Left kidney (tissue), 2 donors: ENCODE data around the gene THOC2. TPM values are rescaled to one million over a fixed set of nuclear protein-coding genes. Genes with fewer than 3 reads are reported as not detected.
"Not testable (repeated sequence)": the region's sequence is repeated elsewhere in the genome, so short reads cannot be mapped to it uniquely, and the experiment has no call there.

ENCODE experiments used
- DNase-seq: peaks from one replicate; pipeline ENCODE4 v3.0.0-alpha.2; 2013
- polyA plus RNA-seq: library from polyadenylated mRNA; unstranded; fragments of 120-200 nt; gene quantifications from one replicate; pipeline ENCODE4 v1.2.1, GENCODE V29; 2013; ENCODE audit not compliant: insufficient read length

Gene THOC2
- polyA plus RNA-seq, 1 donor, result 164 TPM

DNA sequence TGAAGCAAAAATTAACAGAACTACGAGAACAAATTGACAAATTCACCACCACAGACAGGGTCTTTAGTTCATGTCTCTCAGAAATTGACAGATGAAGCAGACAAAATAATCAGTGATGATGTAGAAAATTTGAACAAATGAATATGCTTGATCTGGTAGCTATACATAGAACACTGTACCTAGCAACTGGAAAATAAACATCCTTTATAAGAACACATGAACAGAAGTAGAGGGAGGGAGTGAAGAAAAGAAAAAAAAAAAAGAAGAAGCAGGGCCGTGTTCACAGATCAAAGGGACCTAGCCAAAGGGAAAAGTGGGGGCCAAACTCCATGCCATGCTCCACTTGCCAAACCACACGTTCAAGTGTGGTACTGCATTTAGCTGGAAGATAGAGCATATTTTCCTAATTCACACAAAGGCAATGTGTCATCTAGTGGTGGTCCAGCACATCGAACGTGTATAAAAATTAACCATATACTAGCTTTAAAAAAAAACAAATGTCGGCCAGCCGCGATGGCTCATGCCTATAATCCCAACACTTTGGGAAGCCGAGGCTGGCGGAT lies 5.6 kb upstream of the THOC2 start:
- DNase-seq, result no peak

DNA sequence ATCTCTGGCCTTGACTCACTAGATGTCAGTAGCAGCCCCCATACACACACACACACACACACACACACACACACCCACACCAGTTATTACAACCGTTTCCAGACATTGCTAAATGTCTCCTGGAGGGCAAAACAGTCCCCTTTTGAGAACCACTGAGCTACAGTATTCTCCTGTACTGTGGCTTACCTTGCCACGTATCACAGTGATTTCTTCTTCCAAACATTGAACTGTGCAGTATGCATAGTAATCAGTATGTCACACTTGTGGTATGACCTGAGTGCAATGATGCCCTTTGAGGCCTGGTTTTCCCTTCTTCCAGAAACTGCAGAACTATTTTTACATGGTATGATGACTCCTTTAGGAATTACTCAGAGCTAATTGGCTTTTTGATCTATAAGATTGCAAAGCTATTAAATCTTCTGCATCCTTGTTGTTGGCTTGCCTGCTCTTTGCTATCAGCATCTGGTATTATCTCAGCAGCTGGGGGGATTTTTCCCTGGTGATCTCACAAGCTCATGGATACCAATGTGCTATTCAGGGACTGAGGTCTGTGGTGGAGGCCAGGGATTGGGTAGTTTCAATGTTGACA lies 3.6 kb upstream of the THOC2 start:
- DNase-seq, result no peak

DNA sequence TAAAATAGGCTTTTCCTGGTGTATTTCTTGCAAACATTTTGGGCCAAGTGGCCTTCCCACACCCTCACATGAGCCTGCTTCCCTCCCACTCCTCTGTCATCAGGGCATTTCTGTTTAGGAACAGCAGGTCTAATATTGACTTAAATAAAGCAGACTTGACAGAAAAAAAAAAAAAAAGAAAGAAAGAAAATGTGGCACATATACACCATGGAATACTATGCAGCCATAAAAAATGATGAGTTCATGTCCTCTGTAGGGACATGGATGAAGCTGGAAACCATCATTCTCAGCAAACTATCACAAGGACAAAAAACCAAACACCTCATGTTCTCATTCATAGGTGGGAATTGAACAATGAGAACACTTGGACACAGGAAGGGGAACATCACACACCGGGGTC lies 2.3 kb upstream of the THOC2 start:
- DNase-seq, result not testable (repeated sequence)

DNA sequence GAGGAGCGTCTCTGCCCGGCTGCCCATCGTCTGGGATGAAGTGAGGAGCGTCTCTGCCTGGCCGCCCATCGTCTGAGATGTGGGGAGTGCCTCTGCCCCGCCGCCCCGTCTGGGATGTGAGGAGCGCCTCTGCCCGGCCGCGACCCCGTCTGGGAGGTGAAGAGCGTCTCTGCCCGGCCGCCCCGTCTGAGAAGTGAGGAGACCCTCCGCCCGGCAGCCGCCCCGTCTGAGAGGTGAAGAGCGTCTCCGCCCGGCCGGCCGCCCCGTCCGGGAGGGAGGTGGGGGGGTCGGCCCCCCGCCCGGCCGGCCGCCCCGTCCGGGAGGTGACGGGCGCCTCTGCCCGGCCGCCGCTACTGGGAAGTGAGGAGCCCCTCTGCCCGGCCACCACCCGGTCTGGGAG lies 1.2 kb upstream of the THOC2 start:
- not testable (repeated sequence) for DNase-seq

DNA sequence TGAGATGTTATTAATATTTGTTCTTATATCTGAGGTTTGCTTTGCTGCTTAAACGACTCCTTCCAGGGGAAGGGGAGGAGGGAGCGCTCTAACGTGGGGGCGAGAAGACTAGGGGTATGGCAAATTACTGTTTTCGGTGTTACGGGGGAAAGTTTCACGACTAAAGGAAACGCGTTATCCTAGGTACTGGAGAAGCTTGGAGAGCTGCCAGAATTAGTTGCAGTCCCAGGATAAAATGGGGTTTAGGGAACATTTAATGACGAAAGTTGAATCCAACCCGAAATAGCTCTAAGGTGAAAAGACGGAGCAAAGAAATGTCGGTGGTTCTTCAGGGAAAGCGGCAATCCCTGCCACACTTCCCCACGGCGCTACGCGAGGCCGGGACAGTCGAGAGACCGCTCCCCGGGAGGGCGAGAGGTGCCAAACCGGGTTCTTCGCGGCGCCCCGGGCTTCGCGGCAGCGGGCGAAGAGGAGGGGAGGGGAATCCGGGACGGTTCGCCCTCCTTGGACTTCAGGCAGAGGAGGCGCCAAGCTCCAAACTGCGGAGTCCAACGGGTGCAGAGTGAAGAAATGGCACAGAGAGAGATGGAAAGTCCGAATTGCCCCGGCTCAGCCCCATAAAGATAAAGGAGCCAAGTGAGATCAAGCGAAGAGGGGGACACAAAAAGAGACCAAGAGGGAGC lies 724 bp downstream of the THOC2 start:
- DNase-seq, result peak; percentile 13

DNA sequence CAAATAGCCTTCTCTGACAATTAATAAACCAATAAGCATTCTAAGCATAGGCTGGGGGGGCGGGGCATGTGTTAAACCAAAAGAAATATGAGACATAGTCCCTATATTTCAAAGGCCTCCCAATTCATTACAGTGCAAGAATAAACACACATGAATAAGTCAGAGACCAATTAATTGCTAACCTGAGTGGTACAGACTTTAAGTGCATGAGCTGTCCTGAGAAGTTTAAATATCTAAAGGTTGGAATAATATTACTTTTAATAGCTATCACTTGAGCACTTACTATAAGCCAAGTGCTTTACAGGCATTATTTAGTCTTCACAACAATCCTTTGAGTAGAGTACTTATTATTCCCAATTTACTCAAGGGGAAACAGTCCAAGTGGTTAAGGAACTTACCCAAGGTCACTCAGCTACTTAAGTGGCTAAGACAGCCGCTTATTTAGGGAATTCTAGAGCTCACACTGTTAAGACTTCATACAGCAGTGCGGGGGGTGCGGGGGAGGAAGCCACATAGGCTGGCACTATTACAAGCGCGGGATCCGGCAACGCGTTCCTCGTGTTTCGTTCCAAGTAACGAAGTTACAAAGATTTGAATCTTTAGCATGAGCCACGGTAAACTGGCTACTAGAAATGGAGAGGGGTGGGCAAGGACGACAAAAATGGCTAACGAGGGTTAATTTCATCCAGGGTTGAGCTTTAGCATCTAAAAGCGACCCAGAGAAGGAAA lies 1.4 kb downstream of the THOC2 start:
- peak; percentile 31 for DNase-seq

DNA sequence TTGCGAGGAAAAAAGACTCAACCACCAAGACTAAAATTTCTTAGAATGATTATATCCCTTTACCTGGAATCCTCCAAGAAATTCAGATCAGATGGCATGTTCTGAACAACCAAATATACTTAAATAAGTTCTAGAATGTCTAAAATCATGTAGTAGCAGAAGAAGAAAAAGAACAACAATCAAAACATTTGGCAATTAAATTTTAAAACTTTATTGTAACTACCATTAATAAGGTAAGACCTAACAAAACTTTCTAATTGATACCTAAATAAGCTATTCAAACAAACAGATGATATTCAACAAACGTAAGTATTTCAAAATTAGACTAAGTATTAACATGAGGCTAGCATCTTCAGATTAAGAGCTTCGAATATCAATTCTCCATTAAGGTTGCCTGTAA lies 4.3 kb downstream of the THOC2 start:
- no peak for DNase-seq

DNA sequence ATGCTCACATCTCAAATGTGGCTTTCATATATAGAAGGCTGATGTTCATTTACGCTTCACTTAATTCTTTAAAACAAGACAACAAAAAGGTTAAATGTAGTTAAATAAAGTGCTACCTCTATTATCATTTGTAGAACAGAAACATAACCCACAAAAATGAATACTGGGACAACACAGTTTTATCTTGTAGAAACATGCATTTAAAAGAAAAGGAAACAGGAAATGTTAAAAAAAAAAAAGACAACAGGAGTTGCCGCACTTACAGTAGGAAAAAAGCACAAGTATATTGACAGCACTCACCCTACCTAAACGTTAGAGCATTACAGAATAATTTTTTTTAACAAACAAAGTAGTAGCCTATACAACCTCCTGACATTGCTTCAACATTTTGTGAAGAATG lies 4.8 kb downstream of the THOC2 start:
- no peak for DNase-seq

DNA sequence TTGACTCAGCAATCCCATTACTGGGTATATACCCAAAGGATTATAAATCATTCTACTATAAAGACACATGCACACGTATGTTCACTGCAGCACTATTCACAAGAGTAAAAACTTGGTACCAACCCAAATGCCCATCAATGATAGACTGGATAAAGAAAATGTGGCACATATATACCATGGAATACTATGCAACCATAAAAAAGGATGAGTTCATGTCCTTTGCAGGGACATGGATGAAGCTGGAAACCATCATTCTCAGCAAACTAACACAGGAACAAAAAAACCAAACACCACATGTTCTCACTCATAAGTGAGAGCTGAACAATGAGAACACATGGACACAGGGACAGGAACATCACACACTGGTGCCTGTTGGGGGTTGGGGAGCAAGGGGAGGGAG lies 10.7 kb downstream of the THOC2 start:
- not testable (repeated sequence) for DNase-seq

DNA sequence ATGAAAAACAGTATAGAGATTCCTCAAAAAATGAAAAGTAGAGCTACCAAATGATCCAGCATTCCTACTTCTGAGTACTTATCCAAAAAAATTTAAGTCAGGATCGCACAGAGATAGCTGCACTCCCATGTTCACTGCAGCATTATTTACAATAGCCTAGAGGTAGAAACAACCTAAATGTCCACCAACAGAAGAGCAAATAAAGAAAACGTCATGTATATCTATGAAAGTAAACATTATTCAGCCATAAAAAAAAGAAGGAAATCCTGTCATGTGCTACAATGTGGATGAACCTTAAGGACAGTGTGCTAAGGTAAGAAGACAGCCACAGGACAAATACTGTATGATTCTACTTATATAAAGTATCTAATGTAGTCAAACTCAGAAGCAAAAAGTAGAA lies 12.4 kb downstream of the THOC2 start:
- no peak for DNase-seq

DNA sequence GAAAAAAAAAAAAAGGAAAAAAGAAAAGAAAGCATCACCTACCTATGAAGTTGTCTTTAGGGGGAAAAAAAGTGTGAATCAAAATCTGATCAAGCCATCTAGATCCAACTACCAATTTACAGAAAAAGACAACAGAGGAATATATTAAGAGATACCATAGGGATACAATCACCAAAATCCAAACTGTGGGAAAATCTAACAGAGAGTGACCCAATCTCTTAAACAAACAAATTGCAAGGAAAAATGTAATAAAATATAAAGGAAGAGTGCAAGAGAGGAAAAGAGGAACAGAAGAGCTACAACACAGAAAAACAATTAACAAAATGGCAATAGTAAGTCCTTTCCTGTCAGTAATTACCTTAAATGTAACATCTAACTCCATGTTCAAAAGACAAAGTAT lies 19.0 kb downstream of the THOC2 start:
- DNase-seq, result no peak

DNA sequence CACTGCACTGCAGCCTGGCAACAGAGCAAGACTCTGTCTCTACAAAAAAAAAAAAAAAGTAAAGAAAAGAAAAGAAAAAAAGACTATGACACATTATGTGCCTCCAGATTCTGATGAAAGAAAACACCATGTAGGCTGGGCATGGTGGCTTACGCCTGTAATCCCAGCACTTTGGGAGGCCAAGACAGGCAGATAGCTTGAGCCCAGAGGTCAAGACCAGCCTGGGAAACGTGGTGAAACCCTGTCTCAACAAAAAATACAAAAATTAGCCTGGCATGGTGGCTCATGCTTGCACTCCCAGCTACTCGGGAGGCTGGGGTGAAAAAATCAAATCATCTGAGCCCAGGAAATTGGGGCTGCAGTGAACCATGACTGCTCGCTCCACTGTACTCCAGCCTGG lies 19.4 kb downstream of the THOC2 start:
- no peak for DNase-seq

DNA sequence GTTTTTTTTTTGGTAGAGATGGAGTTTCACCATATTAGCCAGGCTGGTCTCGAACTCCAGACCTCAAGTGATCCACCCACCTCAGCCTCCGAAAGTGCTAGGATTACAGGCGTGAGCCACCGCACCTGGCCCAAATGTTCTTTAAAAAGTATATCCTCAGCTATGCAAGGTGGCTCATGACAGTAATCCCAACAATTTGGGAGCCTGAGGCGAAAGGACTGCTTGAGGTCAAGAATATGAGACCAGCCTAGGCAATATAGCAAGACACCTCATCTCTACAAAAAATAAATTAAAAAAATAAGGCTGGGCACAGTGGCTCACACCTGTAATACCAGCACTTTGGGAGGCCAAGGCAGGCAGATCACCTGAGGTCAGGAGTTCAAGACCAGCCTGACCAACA lies 21.7 kb downstream of the THOC2 start:
- not testable (repeated sequence) for DNase-seq

DNA sequence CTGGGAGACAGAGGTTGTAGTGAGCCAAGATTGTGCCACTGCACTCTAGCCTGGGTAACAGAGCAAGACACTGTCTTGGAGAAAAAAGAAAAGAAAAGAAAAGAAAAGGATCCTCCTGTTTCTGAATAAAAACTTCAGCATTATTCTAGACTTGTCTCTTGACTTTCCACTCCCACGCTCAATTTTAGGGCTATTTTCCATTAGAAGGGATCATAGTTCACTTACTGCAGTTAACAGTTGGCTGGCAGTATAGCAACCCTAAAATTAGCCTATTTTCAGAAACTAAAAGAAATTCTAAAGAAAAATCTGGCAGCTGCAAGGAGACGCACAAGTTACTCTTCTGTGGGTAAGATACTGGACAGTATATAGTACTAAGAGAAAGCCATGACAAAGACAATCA lies 28.1 kb downstream of the THOC2 start:
- DNase-seq, result no peak

DNA sequence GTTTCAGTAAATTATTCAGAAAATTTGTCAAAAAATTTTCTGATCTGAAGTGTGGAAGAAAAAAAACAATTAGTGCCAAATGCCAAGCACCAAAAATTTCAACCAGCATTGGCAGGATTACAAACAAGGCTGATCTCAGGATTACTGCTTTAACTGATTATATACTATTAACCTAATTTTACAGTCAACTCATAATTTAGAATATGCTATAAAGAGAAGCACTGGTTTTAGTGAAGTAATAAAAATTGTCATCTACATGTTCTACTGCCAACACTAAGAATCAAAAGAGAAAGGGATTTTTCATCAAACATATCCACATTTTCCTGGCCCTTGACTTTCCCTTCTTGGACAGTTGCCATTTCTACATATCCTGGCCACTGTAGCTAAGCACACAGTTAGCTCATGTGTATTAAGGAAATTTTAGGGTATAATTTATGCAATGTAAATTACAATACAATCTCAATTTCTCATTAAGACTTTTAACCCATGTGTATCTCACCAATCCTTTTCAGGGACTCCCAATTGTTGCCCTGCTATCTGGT lies 33.8 kb downstream of the THOC2 start:
- no peak for DNase-seq

DNA sequence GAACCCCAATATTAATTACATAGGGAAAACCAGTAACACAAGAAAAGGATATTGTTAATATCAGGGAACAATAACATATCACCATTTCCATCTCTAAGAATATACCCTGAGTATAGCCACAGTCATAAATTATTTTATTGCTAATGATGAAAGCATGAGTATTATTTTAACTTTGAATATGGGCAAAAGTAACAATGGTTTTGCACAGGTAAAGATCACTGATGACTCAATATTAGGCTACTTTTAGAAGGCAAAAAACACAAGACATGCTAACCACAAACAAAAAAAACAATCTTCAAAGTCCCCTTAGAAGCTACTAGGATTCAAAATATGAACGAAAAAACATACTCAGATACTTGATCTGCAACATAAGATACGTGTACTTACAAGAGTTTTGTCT lies 36.5 kb downstream of the THOC2 start:
- DNase-seq, result no peak

DNA sequence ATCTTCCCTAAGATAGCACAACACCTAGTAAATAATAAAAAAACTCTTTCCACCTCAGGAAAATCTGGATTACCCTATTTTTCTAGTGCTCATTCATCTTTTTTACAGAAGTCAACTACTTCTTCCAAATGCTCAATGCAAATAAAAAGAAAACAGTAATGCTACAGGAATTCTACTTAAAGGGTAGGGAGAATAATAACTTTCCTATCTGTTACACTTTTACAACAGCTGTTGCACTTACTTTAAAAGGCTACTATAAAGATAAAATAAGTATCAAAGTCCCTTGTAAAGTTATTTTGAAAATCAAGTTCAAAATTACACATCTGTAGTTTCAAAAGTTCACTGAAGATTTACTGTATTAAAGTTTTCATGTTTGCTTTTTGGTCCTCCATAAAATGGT lies 37.6 kb downstream of the THOC2 start:
- no peak for DNase-seq

DNA sequence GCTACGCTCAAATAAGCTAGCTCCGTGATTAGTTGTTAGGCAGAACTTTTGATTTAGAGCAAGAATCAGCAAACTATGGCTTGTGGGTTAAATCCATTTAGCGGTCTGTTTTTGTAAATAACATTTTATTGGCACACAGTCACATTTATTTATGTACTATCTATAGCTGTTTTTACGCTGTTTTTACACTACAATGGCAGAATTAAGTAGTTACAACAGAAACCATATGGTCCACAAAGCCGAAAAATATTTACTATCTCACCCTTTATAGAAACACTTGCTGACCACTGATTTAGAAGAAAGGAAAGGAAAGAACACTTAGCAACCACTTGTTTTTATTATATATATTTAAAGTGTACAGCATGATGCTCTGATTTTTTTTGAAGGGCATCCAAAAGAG lies 41.1 kb downstream of the THOC2 start:
- no peak for DNase-seq

DNA sequence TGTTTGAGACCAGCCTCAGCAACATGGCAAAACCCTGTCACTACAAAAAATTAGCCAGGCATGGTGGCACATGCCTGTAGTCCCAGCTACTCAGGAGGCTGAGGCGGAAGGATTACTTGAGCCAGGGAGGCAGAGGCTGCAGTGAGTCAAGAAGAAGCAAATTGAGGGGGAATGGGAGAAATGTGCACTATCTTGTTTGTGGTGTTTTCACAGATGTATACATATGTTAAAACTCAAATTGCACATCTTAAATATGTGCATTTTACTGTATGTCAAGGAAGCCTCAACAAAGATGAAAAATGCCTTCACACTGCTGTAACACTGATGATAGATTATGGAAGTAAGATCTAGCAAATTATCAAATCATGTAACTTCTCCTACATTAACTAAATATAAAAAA lies 44.3 kb downstream of the THOC2 start:
- DNase-seq, result no peak

DNA sequence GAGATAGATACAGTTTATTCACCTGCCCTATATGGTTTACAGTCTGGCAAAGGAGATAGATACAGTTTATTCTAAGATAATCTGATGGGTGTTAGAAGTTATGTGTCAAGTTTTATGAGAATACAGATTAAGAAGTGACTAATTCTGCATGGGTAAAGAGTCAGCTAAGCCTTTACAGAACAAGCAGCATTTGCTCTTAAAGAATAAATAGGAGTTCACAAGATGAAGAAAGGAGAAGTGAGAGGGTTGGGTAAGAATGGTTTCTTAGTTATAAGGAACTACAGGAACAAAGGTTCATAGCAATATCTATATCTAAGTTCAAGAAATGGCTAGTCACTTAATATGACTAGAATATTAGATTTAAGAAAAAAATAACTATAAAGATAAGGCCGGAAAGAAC lies 47.6 kb downstream of the THOC2 start:
- no peak for DNase-seq

DNA sequence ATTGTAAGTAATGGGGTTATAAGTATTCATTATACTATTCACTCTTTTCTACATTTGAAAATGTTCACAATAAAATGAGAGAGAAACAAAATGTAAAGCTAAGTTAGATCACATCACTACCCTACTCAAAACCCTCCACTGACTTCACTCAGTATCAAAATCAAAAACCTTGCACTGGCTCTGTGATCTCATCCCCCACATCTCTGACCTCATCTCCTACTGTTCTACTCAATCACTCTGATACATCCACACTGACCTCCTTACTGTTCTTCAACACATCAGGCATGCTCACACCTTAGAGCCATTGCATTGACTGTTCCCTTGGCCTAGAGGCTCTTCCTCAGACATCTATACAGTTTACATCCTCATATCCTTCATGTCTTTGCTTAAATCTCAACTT lies 50.7 kb downstream of the THOC2 start:
- DNase-seq, result no peak

DNA sequence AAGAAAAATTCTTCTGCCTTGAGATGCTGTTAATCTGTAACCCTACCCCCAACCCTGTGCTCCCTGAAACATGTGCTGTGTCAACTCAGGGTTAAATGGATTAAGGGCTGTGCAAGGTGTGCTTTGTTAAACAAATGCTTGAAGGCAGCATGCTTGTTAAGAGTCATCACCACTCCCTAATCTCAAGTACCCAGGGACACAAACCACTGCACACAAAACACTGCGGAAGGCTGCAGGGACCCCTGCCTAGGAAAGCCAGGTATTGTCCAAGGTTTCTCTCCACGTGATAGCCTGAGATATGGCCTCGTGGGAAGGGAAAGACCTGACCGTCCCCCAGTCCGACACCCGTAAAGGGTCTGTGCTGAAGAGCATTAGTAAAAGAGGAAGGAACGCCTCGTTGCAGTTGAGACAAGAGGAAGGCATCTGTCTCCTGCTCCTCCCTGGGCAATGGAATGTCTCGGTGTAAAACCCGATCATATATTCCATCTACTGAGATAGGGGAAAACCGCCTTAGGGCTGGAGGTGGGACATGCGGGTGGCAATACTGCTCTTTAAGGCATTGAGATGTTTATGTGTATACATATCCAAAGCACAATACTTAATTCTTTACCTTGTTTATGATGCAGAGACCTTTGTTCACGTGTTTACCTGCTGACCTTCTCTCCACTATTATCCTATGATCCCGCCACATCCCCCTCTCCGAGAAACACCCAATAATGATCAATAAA lies 53.0 kb downstream of the THOC2 start:
- DNase-seq, result not testable (repeated sequence)
